ENCODE results near the gene NHS. TPM values are rescaled to one million over a fixed set of nuclear protein-coding genes. Genes with fewer than 3 reads are reported as not detected.

The NHS gene
- total and polyA plus RNA-seq, 2 of the 13 experiments (the other 11 are each of a cell fraction or from before 2014, with no cell fraction given): 0.02 TPM; not detected in 1

- H4K20me1 ChIP-seq (ENCODE audit: insufficient read depth, low read length): no peaks in the 10 kb centered on the region
- CTCF ChIA-PET (ENCODE audit: low intra/inter-chr PET ratio, low total read pairs): no interaction called here
- FAIRE-seq: no peak
- no peak overlapping the region for H2AFZ ChIP-seq (ENCODE audit: low read length)
- TF ChIP-seq CEBPB (IDR thresholded peaks at IDR 0.05; ENCODE audit: borderline replicate concordance, low read depth, low read length) (no peak), ZNF136 (CRISPR knock-in tag; IDR thresholded peaks at IDR 0.05; ENCODE audit: low read depth) (no peak), FUBP1 (CRISPR knock-in tag; IDR thresholded peaks at IDR 0.05; ENCODE audit: borderline replicate concordance) (no peak), MAFF (IDR thresholded peaks at IDR 0.05; ENCODE audit: low read depth, low read length) (no peak), ZNF180 (CRISPR knock-in tag; IDR thresholded peaks at IDR 0.05; ENCODE audit: borderline replicate concordance, low read depth) (no peak), ZNF441 (CRISPR knock-in tag; IDR thresholded peaks at IDR 0.05; ENCODE audit: borderline replicate concordance) (no peak), ZNF672 (CRISPR knock-in tag; IDR thresholded peaks at IDR 0.05) (no peak), ZNF720 (CRISPR knock-in tag; IDR thresholded peaks at IDR 0.05) (no peak)
- TF ChIP-seq, protein P1, sequence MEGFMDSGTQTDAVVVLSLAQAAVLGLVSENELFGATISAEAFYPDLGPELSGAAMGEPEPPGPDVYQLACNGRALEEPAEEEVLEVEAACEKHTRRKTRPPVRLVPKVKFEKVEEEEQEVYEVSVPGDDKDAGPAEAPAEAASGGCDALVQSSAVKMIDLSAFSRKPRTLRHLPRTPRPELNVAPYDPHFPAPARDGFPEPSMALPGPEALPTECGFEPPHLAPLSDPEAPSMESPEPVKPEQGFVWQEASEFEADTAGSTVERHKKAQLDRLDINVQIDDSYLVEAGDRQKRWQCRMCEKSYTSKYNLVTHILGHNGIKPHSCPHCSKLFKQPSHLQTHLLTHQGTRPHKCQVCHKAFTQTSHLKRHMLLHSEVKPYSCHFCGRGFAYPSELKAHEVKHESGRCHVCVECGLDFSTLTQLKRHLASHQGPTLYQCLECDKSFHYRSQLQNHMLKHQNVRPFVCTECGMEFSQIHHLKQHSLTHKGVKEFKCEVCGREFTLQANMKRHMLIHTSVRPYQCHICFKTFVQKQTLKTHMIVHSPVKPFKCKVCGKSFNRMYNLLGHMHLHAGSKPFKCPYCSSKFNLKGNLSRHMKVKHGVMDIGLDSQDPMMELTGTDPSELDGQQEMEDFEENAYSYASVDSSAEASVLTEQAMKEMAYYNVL (CRISPR knock-in tag; IDR thresholded peaks at IDR 0.05; ENCODE audit: borderline replicate concordance): no peak
- TF ChIP-seq, protein P2, sequence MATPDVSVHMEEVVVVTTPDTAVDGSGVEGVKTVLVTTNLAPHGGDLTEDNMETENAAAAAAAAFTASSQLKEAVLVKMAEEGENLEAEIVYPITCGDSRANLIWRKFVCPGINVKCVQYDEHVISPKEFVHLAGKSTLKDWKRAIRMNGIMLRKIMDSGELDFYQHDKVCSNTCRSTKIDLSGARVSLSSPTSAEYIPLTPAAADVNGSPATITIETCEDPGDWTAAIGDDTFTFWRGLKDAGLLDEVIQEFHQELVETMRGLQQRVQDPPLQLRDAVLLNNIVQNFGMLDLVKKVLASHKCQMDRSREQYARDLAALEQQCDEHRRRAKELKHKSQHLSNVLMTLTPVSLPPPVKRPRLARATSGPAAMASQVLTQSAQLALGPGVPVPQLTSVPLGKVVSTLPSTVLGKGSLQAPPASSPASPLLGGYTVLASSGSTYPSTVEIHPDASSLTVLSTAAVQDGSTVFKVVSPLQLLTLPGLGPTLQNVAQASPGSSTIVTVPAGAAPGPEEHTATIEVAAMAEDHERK (CRISPR knock-in tag; IDR thresholded peaks at IDR 0.05; ENCODE audit: low read depth): no peak
- 0 out of 5 replicates have a peak, but pooled peaks cover 0 to 1% of the 10 kb centered on the region in 2 experiments for H3K27me3 ChIP-seq (ENCODE audit: control insufficient read depth in 1 of 2, insufficient read depth in 2 of 2, low read length in 2 of 2)
- in situ Hi-C loops (cut with HindIII; ENCODE audit: extremely low pct_ligation_motif_present, low pct_unique_long_range_greater_than_20kb): no loop called here
- POLR2A ChIA-PET: no interaction called here
- no TSS peak for BruUV-seq (replicated peaks)
- DNase-seq (ENCODE audit: low spot score): no peak
- H3K4me1 ChIP-seq (ENCODE audit: insufficient read depth, low read length): no peaks in the 10 kb centered on the region
- no peak overlapping the region for H3K27ac ChIP-seq (ENCODE audit: extremely low read length, insufficient read depth, low read length)
- H3K36me3 ChIP-seq (replicated peaks in 1 of 2; ENCODE audit: control insufficient read depth in 1 of 2, insufficient read depth in 2 of 2, low read length in 2 of 2): no peaks in the 10 kb centered on the region
- 49% methylated on average over 6 of the region's 6 CpGs for WGBS (ENCODE audit: low lambda C conversion rate)
- H3K4me2 ChIP-seq (ENCODE audit: low read depth, low read length): no peak overlapping the region
- H3K79me2 ChIP-seq (ENCODE audit: insufficient read depth, low read length): no peaks in the 10 kb centered on the region
- H3K9ac ChIP-seq (ENCODE audit: insufficient read depth, low read depth, low read length): no peak overlapping the region
- intact Hi-C loops (cut with micrococcal nuclease; ENCODE audit: unreplicated experiment): no loop called here
- no peak overlapping the region for H3K4me3 ChIP-seq (replicated peaks in 1 of 3; ENCODE audit: insufficient read depth in 1 of 3, low read depth in 2 of 3, low read length in 3 of 3)
- no peak for ATAC-seq
- no peaks in the 10 kb centered on the region for H3K9me3 ChIP-seq (ENCODE audit: low read length)
These were observed 5.7 kb upstream of the NHS start for GRCh38 chrX:17369309-17369708.
